Sciatic nerve (tissue), 2 donors: ENCODE results near the gene CHST13. TPM values are rescaled to one million over a fixed set of nuclear protein-coding genes. Genes with fewer than 3 reads are reported as not detected.

ENCODE experiments used
- ATAC-seq: fragments of 200-7000 bp; cut with Tn5 transposase; one replicate; pipeline ENCODE4 v1.9.1; 2020; ENCODE audit warnings: mild to moderate bottlenecking, moderate library complexity
- DNase-seq: peaks from one replicate; pipeline ENCODE4 v3.0.0-alpha.2; 2020; ENCODE audit warnings: low spot score
- intact Hi-C: fragments of 100-400 bp; cut with DNase I; formaldehyde crosslinking; loops from one replicate; pipeline ENCODE4 v1.14.2; 2022
- total RNA-seq: library from RNA; stranded (reverse); fragmentation: NEBNext Ultra II Directional; extraction: Animal tissue kit (Norgen Biotek cat#: 25700); gene quantifications from one replicate; pipeline ENCODE4 v1.2.1, GENCODE V29; 2021
- donor health status: DM: no; HTN: no; CAD: no.
- donor health status: DM: no; HTN: no; CAD: no.

Gene CHST13
- total RNA-seq, 1 donor from 2014 or later = 0.89 TPM

- intact Hi-C loops = no loop called here
- ATAC-seq = no peak
- no peak for DNase-seq
These were observed 37.6 kb upstream of the CHST13 start for GRCh38 chr3:126486360-126486847.

DNA sequence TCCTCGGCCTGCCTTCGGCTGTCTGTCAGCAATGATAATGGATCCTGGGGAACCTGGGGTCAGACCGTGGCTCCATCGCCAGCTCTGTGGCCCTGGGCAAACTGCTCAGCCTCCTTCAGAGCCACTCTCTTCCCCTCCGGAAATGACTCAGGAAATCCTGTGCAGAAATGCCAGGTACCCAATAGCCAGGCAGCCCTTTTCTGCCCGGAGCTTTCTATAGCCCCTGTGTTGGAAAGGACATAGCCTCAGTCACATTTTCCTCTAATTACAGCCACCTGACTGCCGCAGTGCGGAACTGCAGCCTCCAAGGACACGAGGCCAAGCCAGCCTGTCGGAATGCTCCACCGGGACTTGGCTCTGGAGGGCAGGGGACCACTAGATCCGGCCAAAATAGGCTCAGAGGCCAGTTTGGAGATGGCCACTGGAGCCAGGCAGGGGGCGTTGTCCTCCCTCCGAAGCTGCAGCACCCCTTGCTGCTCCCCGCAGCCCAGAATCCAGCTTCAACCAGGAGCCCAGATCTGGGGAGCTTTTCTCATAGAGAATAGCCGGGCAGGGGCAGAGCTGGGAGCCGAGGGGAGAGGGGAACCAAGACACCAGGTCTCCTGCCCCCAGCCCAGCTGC lies 36.7 kb upstream of the CHST13 start:
- DNase-seq (no peak), ATAC-seq (no peak)
- intact Hi-C loops = no loop called here

- intact Hi-C loops = no loop called here
- no peak for ATAC-seq
- no peak for DNase-seq
These were observed 35.8 kb upstream of the CHST13 start for GRCh38 chr3:126488185-126488584.

- intact Hi-C loops = no loop called here
- ATAC-seq (no peak), DNase-seq (no peak)
These were observed 34.9 kb upstream of the CHST13 start for GRCh38 chr3:126488886-126489569.

DNA sequence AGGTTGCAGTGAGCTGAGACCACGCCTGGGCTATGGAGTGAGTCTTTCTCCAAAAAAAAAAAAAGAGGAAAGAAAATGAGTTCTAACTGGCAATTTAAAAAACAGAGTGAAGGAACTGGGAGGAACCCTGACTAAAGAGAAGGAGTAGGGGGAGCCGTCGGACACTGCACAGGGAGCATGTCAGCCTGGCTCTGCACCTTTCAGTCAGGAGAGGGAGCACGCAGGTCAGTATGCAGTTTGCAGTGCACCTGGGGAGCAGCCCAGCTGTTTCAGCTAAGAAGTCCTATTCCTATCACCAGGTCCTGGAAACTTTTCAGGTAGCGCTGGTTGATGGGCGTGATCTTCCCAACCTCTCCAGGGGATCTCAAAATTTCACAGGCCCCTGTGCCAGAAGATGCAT lies 33.3 kb upstream of the CHST13 start:
- DNase-seq = no peak
- intact Hi-C loops = loop anchor here (5.0 kb wide), 1 partner anchor 1628 kb away; no protein-coding TSS in a partner anchor
- no peak for ATAC-seq

DNA sequence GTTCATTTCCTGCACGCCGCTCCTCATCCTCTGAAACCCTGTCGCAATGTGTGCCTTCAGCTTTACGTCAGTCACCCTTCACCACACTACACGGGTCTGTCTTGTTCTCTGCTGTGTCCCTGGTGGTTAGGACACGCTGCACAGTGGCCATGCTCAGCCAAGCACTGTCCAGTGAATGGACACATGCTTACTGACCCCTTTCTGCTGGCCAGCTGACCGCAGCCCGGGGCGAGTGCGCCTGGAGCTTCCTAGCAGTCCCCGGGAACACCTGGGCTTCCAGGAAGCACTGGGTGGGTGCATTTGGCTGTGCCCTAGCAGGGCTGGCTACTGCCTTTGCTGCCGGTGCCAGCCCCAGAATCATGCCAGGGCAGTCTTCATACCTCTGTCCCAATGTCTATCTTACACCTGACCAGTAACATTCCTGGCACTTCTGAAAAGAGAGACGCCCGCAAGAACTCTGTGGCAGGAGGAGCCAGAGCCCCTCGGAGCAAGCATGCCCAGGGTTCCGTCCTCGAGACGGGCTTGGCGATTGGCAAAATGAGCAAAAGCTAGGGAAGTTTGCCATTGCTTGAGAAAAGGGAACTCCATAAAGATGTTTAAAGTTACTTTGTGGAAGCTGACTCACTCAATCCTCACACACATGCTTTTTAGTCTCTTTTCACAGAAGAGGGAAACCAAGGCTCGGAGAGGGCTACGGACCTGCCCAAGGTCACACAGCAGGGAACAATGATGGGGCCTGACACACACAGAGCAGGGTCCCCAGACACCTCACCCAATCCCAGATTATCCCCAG lies 32.5 kb upstream of the CHST13 start:
- ATAC-seq (no peak), DNase-seq (no peak)
- intact Hi-C loops = loop anchor here (5.0 kb wide), 1 partner anchor 1629 kb away; no protein-coding TSS in a partner anchor

- no peak for ATAC-seq
- no peak for DNase-seq
- intact Hi-C loops = loop anchor here (5.0 kb wide), 1 partner anchor 1631 kb away; no protein-coding TSS in a partner anchor
These were observed 30.9 kb upstream of the CHST13 start for GRCh38 chr3:126493051-126493450.

DNA sequence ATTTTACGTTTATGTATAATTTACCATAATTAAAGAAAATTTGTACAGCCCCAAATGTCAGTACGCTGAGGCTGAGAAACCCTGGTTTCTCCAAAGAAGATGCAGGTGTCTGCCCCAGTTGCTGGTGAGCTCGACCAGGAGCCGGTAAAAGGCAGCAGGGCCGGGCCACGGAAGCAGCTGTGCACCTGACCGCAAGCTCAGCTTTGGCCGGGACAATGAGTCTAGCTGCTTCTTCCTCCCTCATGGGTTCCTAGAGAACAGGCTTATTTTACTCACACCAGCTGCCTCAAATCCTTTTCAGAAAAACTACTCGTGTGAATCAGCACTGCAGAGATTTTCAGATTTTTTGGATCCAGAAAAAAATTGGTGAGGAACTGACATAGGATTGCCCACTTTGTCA lies 30.2 kb upstream of the CHST13 start:
- DNase-seq (no peak), ATAC-seq (no peak)
- intact Hi-C loops = loop anchor here (5.0 kb wide), 1 partner anchor 1631 kb away; no protein-coding TSS in a partner anchor

GRCh38 chr3:126494204-126494969 lies 29.6 kb upstream of the CHST13 start:
- ATAC-seq (no peak), DNase-seq (no peak)
- intact Hi-C loops = loop anchor here (5.0 kb wide), 1 partner anchor 1632 kb away; no protein-coding TSS in a partner anchor

GRCh38 chr3:126494970-126495230 lies 29.1 kb upstream of the CHST13 start:
- intact Hi-C loops = loop anchor here (5.0 kb wide), 1 partner anchor 1633 kb away; no protein-coding TSS in a partner anchor

DNA sequence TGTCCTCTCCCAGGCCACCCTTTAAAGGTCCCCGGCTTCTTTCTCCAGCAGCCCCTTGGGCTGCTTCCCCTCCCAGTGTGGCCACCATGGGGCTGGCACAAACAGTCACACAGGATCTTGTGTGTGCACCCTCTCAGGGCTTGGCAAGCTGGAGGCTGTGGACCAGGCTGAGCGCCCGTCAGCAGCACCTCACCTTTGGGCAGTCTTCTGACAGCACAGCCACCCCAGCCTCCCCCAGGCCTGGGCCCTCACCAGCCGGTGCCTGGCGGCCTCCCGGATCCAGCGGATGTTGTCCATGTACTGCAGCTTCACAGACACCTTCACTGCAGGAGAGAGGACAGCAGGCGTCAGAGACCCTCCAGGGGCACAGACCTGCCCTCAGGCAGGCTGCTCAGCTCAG lies 28.2 kb upstream of the CHST13 start:
- no peak for DNase-seq
- ATAC-seq = no peak
- intact Hi-C loops = no loop called here

More at GRCh38 chr3:126494970-126495230, 29.1 kb upstream of the CHST13 start:
- ATAC-seq (no peak), DNase-seq (no peak)

- intact Hi-C loops = no loop called here
- no peak for ATAC-seq
- DNase-seq = no peak
These were observed 26.8 kb upstream of the CHST13 start for GRCh38 chr3:126496894-126497850.

GRCh38 chr3:126497956-126498355 lies 26.0 kb upstream of the CHST13 start:
- intact Hi-C loops = no loop called here
- DNase-seq (no peak), ATAC-seq (no peak)

DNA sequence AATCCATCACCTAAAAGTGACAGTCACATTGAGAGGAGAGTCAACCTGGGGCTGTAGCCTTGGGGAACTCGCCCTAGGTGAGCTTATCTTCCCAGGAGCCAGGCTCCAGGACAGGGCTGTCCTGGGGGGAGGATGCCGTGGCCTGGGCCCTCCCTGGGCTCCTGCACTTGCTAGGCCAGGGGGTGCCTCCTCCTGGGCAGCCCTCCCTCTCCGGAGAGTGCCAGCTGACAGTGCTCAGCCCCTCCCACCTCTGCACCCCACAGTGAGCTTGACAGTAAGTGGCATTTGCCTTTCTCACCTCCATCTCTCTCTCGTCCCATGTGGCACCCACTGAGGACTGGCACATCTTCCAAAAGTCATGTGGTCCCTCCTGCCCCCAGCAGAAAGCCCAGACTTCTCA lies 25.5 kb upstream of the CHST13 start:
- ATAC-seq (no peak), DNase-seq (no peak)
- intact Hi-C loops = no loop called here

DNA sequence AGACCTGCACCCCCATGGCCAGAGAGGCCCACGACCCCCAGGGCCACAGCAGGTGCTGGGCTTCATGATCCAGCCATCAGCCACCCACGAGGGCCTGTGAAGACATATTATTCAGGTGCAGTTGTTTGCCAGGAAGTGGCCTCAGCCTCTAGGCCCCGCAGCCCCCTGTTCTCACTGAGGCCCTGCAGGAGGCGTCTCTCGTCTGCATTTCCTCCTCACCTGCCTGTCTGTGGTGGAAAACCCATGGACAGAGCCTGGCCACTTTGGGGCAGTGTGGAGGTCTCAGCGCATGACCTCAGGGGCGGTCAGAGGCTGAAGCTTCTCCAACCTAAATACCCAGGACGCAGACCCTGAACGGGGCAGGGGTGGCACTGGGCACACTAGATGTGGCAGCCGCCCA lies 25.0 kb upstream of the CHST13 start:
- no peak for DNase-seq
- ATAC-seq = no peak
- intact Hi-C loops = no loop called here

- ATAC-seq (no peak), DNase-seq (no peak)
- intact Hi-C loops = no loop called here
These were observed 24.6 kb upstream of the CHST13 start for GRCh38 chr3:126499401-126499800.

- no peak for ATAC-seq
- intact Hi-C loops = no loop called here
These were observed 23.9 kb upstream of the CHST13 start for GRCh38 chr3:126500016-126500415.

DNA sequence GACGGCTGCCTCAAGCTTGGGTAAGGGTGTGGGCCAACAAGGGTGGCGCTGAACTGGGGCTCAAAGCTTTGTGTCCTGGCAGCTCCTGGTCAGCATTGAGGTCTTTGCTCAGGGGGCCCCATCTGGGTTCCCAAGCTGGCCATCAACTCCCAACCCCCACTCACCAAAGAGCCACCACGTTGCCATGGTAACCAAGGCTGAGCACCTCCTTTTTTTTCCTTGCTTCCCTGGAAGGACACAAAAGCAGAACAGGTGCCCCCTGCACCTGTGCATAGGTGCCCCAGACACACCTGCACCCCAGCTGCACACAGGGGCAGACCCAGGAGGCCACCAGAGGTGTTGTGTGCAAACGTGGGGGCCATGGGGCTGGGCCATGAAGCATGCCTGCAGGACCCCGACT lies 22.9 kb upstream of the CHST13 start:
- DNase-seq = no peak
- intact Hi-C loops = no loop called here
- no peak for ATAC-seq

More at GRCh38 chr3:126500016-126500415, 23.9 kb upstream of the CHST13 start:
- no peak for DNase-seq
